HEK293 (cell line): ENCODE results near the gene MYLK2.
A peak's percentile ranks its signal among the peaks of the same experiment; 100 is the strongest.

Experiments used
- BCL11A ChIP-seq: fragments of 450-650 bp; formaldehyde crosslinking; IDR thresholded peaks from 2 replicates; pipeline ENCODE4 v1.5.1; 2016; ENCODE audit warnings: low read depth, missing biosample characterization, missing genetic modification characterization
- BCL11B ChIP-seq: fragments of 450-650 bp; formaldehyde crosslinking; IDR thresholded peaks from 2 replicates; pipeline ENCODE4 v1.5.1; 2016; ENCODE audit warnings: low read depth, missing biosample characterization, missing genetic modification characterization
- KLF7 ChIP-seq: fragments of 450-650 bp; formaldehyde crosslinking; IDR thresholded peaks from 2 replicates; pipeline ENCODE4 v1.5.1; 2016; ENCODE audit warnings: missing biosample characterization, missing genetic modification characterization, borderline replicate concordance
- KLF8 ChIP-seq: fragments of 450-650 bp; formaldehyde crosslinking; IDR thresholded peaks from 2 replicates; pipeline ENCODE4 v1.5.1; 2016; ENCODE audit warnings: missing biosample characterization, missing genetic modification characterization
- KLF9 ChIP-seq: fragments of 450-650 bp; formaldehyde crosslinking; IDR thresholded peaks from 2 replicates; pipeline ENCODE4 v1.5.1; 2016; ENCODE audit warnings: missing biosample characterization, missing genetic modification characterization, low read depth
- OVOL3 ChIP-seq: fragments of 450-650 bp; formaldehyde crosslinking; IDR thresholded peaks from 2 replicates; pipeline ENCODE4 v1.5.1; 2016; ENCODE audit warnings: missing biosample characterization, missing genetic modification characterization
- PRDM1 ChIP-seq: fragments of 450-650 bp; formaldehyde crosslinking; IDR thresholded peaks from 2 replicates; pipeline ENCODE4; 2016; ENCODE audit warnings: missing biosample characterization, missing genetic modification characterization
- SCRT1 ChIP-seq: fragments of 450-650 bp; formaldehyde crosslinking; IDR thresholded peaks from 2 replicates; pipeline ENCODE4 v1.5.1; 2016; ENCODE audit warnings: missing biosample characterization, missing genetic modification characterization, borderline replicate concordance
- ZBTB8A ChIP-seq: fragments of 450-650 bp; formaldehyde crosslinking; IDR thresholded peaks from 2 replicates; pipeline ENCODE4 v1.5.1; 2016; ENCODE audit warnings: missing biosample characterization, missing genetic modification characterization
- ZFP37 ChIP-seq: fragments of 450-650 bp; formaldehyde crosslinking; IDR thresholded peaks from 2 replicates; pipeline ENCODE4 v1.5.1; 2016; ENCODE audit warnings: missing biosample characterization, missing genetic modification characterization
- ZNF10 ChIP-seq: fragments of 450-650 bp; formaldehyde crosslinking; IDR thresholded peaks from 2 replicates; pipeline ENCODE4 v1.5.1; 2017; ENCODE audit warnings: missing biosample characterization, missing genetic modification characterization
- ZNF132 ChIP-seq: fragments of 450-650 bp; formaldehyde crosslinking; IDR thresholded peaks from 2 replicates; pipeline ENCODE4 v1.5.1; 2017; ENCODE audit warnings: missing biosample characterization, missing genetic modification characterization, borderline replicate concordance
- ZNF184 ChIP-seq: fragments of 450-650 bp; IDR thresholded peaks from 2 replicates; pipeline ENCODE4 v1.5.1; 2018; ENCODE audit warnings: missing biosample characterization, mild to moderate bottlenecking, missing genetic modification characterization
- ZNF214 ChIP-seq: fragments of 450-650 bp; formaldehyde crosslinking; IDR thresholded peaks from 2 replicates; pipeline ENCODE4 v1.5.1; 2017; ENCODE audit warnings: missing biosample characterization, mild to moderate bottlenecking, missing genetic modification characterization, borderline replicate concordance
- ZNF221 ChIP-seq: fragments of 450-650 bp; formaldehyde crosslinking; IDR thresholded peaks from 2 replicates; pipeline ENCODE4 v1.5.1; 2017; ENCODE audit warnings: missing biosample characterization, missing genetic modification characterization, borderline replicate concordance
- ZNF24 ChIP-seq: fragments of 450-650 bp; formaldehyde crosslinking; IDR thresholded peaks from 2 replicates; pipeline ENCODE4 v1.5.1; 2016; ENCODE audit warnings: missing biosample characterization, missing genetic modification characterization
- ZNF274 ChIP-seq, 2 experiments: fragments of 200-500 bp in 1 of 2; fragments of 450-650 bp in 1 of 2; sonication (Bioruptor generic) in 1 of 2; formaldehyde crosslinking in 1 of 2; IDR thresholded peaks; 2 replicates each; pipeline versions ENCODE4 v1.5.1 to v1.6.1; 2014 to 2016; ENCODE audit warnings: borderline replicate concordance in 1 of 2, inconsistent platforms in 1 of 2, low read length in 1 of 2, missing biosample characterization in 1 of 2, missing genetic modification characterization in 1 of 2
- ZNF391 ChIP-seq: fragments of 450-650 bp; formaldehyde crosslinking; IDR thresholded peaks from 2 replicates; pipeline ENCODE4 v1.5.1; 2016; ENCODE audit warnings: low read depth, missing biosample characterization, missing genetic modification characterization, borderline replicate concordance
- ZNF473 ChIP-seq: fragments of 450-650 bp; formaldehyde crosslinking; IDR thresholded peaks from 2 replicates; pipeline ENCODE4 v1.5.1; 2017; ENCODE audit warnings: missing biosample characterization, missing genetic modification characterization
- ZNF544 ChIP-seq: fragments of 450-650 bp; formaldehyde crosslinking; IDR thresholded peaks from 2 replicates; pipeline ENCODE4 v1.5.0; 2017; ENCODE audit warnings: missing biosample characterization, missing genetic modification characterization
- ZNF555 ChIP-seq: fragments of 450-650 bp; formaldehyde crosslinking; conservative IDR thresholded peaks from 2 replicates; pipeline ENCODE4 v1.5.1; 2017; ENCODE audit warnings: missing biosample characterization, mild to moderate bottlenecking, missing genetic modification characterization, inconsistent platforms
- ZNF560 ChIP-seq: fragments of 450-650 bp; formaldehyde crosslinking; IDR thresholded peaks from 2 replicates; pipeline ENCODE4 v1.5.1; 2017; ENCODE audit warnings: missing biosample characterization, missing genetic modification characterization, borderline replicate concordance
- ZNF654 ChIP-seq: fragments of 450-650 bp; formaldehyde crosslinking; IDR thresholded peaks from 2 replicates; pipeline ENCODE4 v1.5.1; 2016; ENCODE audit warnings: low read depth, missing biosample characterization, missing genetic modification characterization
- ZNF664 ChIP-seq: fragments of 450-650 bp; formaldehyde crosslinking; IDR thresholded peaks from 2 replicates; pipeline ENCODE4 v1.5.1; 2016; ENCODE audit warnings: missing biosample characterization, missing genetic modification characterization
- ZNF707 ChIP-seq: fragments of 450-650 bp; formaldehyde crosslinking; IDR thresholded peaks from 2 replicates; pipeline ENCODE4 v1.5.1; 2016; ENCODE audit warnings: missing biosample characterization, missing genetic modification characterization
- ZSCAN23 ChIP-seq: fragments of 450-650 bp; formaldehyde crosslinking; IDR thresholded peaks from 2 replicates; pipeline ENCODE4 v1.5.1; 2016; ENCODE audit warnings: missing biosample characterization, missing genetic modification characterization
- TF ChIP-seq, protein P1 (sequence below): fragments of 450-650 bp; formaldehyde crosslinking; IDR thresholded peaks from 2 replicates; pipeline ENCODE4 v1.5.1; 2017; ENCODE audit warnings: missing biosample characterization, missing genetic modification characterization
- TF ChIP-seq, protein P2 (sequence below): fragments of 450-650 bp; formaldehyde crosslinking; IDR thresholded peaks from 2 replicates; pipeline ENCODE4 v1.5.1; 2017; ENCODE audit warnings: missing biosample characterization, missing genetic modification characterization
- TF ChIP-seq, protein P3 (sequence below): fragments of 450-650 bp; formaldehyde crosslinking; IDR thresholded peaks from 2 replicates; pipeline ENCODE4 v1.5.1; 2016; ENCODE audit warnings: missing biosample characterization, missing genetic modification characterization
- TF ChIP-seq, protein P4 (sequence below): fragments of 450-650 bp; IDR thresholded peaks from 2 replicates; pipeline ENCODE4 v1.5.1; 2018; ENCODE audit warnings: missing biosample characterization, mild to moderate bottlenecking, missing genetic modification characterization
- TF ChIP-seq, protein P5 (sequence below): fragments of 450-650 bp; formaldehyde crosslinking; IDR thresholded peaks from 2 replicates; pipeline ENCODE4 v1.5.1; 2016; ENCODE audit warnings: missing biosample characterization, missing genetic modification characterization

The MYLK2 gene

DNA sequence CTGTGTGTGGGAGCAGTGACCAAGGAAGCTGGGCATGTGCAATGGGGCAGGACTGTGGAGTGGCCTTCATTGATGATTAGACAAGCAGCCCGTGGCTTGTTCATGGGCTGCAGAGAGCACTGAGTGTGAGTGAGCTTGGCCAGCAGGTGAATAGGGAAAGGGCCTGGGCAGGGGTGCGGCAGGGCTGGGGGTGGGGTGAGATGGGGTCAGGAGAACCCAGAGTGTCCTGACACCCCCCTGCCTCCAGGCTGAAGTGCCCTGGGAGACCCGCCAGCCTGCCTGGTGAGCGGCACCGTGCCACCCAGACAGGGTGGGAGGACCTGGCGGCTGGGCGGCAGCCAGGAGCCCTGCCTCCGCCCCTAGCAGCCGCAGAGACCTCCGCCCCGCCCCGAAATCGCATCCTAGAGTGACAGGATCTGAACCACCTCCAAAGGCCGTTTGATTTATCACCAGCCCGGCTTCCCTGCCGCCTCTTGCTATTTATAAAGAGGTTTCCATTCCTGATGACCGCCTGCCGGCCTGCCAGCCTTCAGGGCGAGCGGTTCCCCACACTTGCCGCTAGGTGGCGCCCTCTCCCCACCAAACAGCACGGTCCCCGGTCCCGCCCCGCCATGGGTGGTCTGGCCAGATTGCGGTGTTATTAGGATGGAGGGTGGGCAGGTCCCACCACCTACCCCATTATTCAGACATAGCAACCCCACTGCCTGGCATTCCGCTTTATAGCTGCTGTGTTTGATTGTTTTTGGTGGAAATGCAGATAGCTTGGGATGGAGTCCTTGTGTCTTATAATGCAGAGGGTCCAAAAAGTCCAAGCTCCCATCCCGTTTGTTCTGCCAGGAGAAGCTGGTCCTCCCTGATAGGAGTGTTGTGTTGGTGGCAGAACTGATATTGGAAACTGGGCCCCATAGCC, 3.5 kb downstream of the MYLK2 start (continued):
- TF ChIP-seq ZNF214: no peak
- TF ChIP-seq ZNF544 (tag by site-specific recombination): no peak
- no peak for TF ChIP-seq ZBTB8A (tag by site-specific recombination)
- TF ChIP-seq, protein P1, sequence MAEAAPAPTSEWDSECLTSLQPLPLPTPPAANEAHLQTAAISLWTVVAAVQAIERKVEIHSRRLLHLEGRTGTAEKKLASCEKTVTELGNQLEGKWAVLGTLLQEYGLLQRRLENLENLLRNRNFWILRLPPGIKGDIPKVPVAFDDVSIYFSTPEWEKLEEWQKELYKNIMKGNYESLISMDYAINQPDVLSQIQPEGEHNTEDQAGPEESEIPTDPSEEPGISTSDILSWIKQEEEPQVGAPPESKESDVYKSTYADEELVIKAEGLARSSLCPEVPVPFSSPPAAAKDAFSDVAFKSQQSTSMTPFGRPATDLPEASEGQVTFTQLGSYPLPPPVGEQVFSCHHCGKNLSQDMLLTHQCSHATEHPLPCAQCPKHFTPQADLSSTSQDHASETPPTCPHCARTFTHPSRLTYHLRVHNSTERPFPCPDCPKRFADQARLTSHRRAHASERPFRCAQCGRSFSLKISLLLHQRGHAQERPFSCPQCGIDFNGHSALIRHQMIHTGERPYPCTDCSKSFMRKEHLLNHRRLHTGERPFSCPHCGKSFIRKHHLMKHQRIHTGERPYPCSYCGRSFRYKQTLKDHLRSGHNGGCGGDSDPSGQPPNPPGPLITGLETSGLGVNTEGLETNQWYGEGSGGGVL (tag by site-specific recombination): no peak
- TF ChIP-seq ZNF221 (tag by site-specific recombination): no peak
- no peak for TF ChIP-seq ZNF473
- TF ChIP-seq ZSCAN23 (tag by site-specific recombination): no peak
- no peak for TF ChIP-seq ZNF707 (tag by site-specific recombination)
- TF ChIP-seq PRDM1: no peak
- TF ChIP-seq BCL11B (tag by site-specific recombination): no peak
- no peak for TF ChIP-seq ZNF664 (tag by site-specific recombination)
- TF ChIP-seq, protein P2, sequence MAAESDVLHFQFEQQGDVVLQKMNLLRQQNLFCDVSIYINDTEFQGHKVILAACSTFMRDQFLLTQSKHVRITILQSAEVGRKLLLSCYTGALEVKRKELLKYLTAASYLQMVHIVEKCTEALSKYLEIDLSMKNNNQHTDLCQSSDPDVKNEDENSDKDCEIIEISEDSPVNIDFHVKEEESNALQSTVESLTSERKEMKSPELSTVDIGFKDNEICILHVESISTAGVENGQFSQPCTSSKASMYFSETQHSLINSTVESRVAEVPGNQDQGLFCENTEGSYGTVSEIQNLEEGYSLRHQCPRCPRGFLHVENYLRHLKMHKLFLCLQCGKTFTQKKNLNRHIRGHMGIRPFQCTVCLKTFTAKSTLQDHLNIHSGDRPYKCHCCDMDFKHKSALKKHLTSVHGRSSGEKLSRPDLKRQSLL (tag by site-specific recombination): no peak
- TF ChIP-seq, protein P3, sequence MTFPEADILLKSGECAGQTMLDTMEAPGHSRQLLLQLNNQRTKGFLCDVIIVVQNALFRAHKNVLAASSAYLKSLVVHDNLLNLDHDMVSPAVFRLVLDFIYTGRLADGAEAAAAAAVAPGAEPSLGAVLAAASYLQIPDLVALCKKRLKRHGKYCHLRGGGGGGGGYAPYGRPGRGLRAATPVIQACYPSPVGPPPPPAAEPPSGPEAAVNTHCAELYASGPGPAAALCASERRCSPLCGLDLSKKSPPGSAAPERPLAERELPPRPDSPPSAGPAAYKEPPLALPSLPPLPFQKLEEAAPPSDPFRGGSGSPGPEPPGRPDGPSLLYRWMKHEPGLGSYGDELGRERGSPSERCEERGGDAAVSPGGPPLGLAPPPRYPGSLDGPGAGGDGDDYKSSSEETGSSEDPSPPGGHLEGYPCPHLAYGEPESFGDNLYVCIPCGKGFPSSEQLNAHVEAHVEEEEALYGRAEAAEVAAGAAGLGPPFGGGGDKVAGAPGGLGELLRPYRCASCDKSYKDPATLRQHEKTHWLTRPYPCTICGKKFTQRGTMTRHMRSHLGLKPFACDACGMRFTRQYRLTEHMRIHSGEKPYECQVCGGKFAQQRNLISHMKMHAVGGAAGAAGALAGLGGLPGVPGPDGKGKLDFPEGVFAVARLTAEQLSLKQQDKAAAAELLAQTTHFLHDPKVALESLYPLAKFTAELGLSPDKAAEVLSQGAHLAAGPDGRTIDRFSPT (tag by site-specific recombination): peak; percentile 73
- no peak for TF ChIP-seq ZNF560 (tag by site-specific recombination)
- no peak for TF ChIP-seq ZNF24 (tag by site-specific recombination)
- peak; percentile 63; the same call in 1 of the 2 replicates for TF ChIP-seq KLF7 (tag by site-specific recombination)
- no peak for TF ChIP-seq ZNF391 (tag by site-specific recombination)
- TF ChIP-seq BCL11A (tag by site-specific recombination): no peak
- TF ChIP-seq ZNF654 (tag by site-specific recombination): peak; percentile 99
- TF ChIP-seq, protein P4, sequence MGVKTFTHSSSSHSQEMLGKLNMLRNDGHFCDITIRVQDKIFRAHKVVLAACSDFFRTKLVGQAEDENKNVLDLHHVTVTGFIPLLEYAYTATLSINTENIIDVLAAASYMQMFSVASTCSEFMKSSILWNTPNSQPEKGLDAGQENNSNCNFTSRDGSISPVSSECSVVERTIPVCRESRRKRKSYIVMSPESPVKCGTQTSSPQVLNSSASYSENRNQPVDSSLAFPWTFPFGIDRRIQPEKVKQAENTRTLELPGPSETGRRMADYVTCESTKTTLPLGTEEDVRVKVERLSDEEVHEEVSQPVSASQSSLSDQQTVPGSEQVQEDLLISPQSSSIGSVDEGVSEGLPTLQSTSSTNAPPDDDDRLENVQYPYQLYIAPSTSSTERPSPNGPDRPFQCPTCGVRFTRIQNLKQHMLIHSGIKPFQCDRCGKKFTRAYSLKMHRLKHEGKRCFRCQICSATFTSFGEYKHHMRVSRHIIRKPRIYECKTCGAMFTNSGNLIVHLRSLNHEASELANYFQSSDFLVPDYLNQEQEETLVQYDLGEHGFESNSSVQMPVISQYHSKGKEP (tag by site-specific recombination): no peak
- no peak for TF ChIP-seq ZNF10 (tag by site-specific recombination)
- no peak for TF ChIP-seq SCRT1 (tag by site-specific recombination)
- no peak for TF ChIP-seq ZNF132
- no peak for TF ChIP-seq OVOL3 (tag by site-specific recombination)
- peak; percentile 65; the same call in 1 of the 2 replicates for TF ChIP-seq KLF8
- no peak for TF ChIP-seq ZFP37
- TF ChIP-seq ZNF555: no peak
- TF ChIP-seq ZNF274 (IDR thresholded peaks at IDR 0.05; ENCODE audit: low read length): no peak
- TF ChIP-seq ZNF274 (tag by site-specific recombination; IDR thresholded peaks at IDR 0.05; ENCODE audit: borderline replicate concordance): no peak
- no peak for TF ChIP-seq ZNF184
- TF ChIP-seq, protein P5, sequence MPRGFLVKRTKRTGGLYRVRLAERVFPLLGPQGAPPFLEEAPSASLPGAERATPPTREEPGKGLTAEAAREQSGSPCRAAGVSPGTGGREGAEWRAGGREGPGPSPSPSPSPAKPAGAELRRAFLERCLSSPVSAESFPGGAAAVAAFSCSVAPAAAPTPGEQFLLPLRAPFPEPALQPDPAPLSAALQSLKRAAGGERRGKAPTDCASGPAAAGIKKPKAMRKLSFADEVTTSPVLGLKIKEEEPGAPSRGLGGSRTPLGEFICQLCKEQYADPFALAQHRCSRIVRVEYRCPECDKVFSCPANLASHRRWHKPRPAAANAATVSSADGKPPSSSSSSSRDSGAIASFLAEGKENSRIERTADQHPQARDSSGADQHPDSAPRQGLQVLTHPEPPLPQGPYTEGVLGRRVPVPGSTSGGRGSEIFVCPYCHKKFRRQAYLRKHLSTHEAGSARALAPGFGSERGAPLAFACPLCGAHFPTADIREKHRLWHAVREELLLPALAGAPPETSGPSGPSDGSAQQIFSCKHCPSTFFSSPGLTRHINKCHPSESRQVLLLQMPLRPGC (tag by site-specific recombination): no peak
- TF ChIP-seq KLF9: peak; percentile 47; the same call in 1 of the 2 replicates
